Measurements from ENCODE around the gene TRAPPC3. TPM values are rescaled to one million over a fixed set of nuclear protein-coding genes. Genes with fewer than 3 reads are reported as not detected.

TRAPPC3 gene
- total RNA-seq, 4 donors from 2014 or later: 10.6 to 70.6 (median 38.1) TPM

- TF ChIP-seq POLR2A (IDR thresholded peaks at IDR 0.05) (no peak), CTCF (IDR thresholded peaks at IDR 0.05) (no peak)
- no peaks in the 10 kb centered on the region for H3K27me3 ChIP-seq
- no peak overlapping the region for H3K4me3 ChIP-seq
- H3K9me3 ChIP-seq: no peaks in the 10 kb centered on the region
- no peaks in the 10 kb centered on the region for H3K36me3 ChIP-seq
- no peak for DNase-seq
- no peak overlapping the region for H3K27ac ChIP-seq
- H3K4me1 ChIP-seq: peaks cover 0 to 7% of the 10 kb centered on the region in 2 donors
- intact Hi-C loops (cut with DNase I; ENCODE audit: low total_unique reads): no loop called here
Observed at GRCh38 chr1:36172017-36172747, 22.9 kb upstream of the TRAPPC3 start.

GRCh38 chr1:36170643-36171412 is 21.5 kb upstream of the TRAPPC3 start:
- no peak overlapping the region for H3K4me3 ChIP-seq
- H3K4me1 ChIP-seq: peaks cover 0 to 13% of the 10 kb centered on the region in 2 donors
- no peak overlapping the region for H3K27ac ChIP-seq
- no peaks in the 10 kb centered on the region for H3K36me3 ChIP-seq
- DNase-seq: no peak
- intact Hi-C loops (cut with DNase I; ENCODE audit: low total_unique reads): no loop called here
- no peaks in the 10 kb centered on the region for H3K9me3 ChIP-seq
- no peak for TF ChIP-seq POLR2A (IDR thresholded peaks at IDR 0.05)
- TF ChIP-seq CTCF (IDR thresholded peaks at IDR 0.05): no peak
- H3K27me3 ChIP-seq: no peaks in the 10 kb centered on the region

- no peak overlapping the region for H3K4me3 ChIP-seq
Observed at GRCh38 chr1:36168514-36168913, 19.2 kb upstream of the TRAPPC3 start.

GRCh38 chr1:36166938-36167905 is 17.9 kb upstream of the TRAPPC3 start:
- H3K27ac ChIP-seq: no peak overlapping the region

More at GRCh38 chr1:36168514-36168913, 19.2 kb upstream of the TRAPPC3 start:
- peaks cover 0 to 9% of the 10 kb centered on the region in 2 donors for H3K4me1 ChIP-seq
- no peak for TF ChIP-seq POLR2A (IDR thresholded peaks at IDR 0.05)
- no peak for TF ChIP-seq CTCF (IDR thresholded peaks at IDR 0.05)
- DNase-seq: no peak
- no peaks in the 10 kb centered on the region for H3K36me3 ChIP-seq
- no peaks in the 10 kb centered on the region for H3K27me3 ChIP-seq
- intact Hi-C loops (cut with DNase I; ENCODE audit: low total_unique reads): no loop called here
- H3K9me3 ChIP-seq: no peaks in the 10 kb centered on the region
- no peak overlapping the region for H3K27ac ChIP-seq

More at GRCh38 chr1:36166938-36167905, 17.9 kb upstream of the TRAPPC3 start:
- intact Hi-C loops (cut with DNase I; ENCODE audit: low total_unique reads): no loop called here
- no peaks in the 10 kb centered on the region for H3K27me3 ChIP-seq
- no peak overlapping the region for H3K4me3 ChIP-seq
- H3K4me1 ChIP-seq: peaks cover 0 to 15% of the 10 kb centered on the region in 2 donors
- no peaks in the 10 kb centered on the region for H3K9me3 ChIP-seq
- no peak for DNase-seq
- no peak for TF ChIP-seq CTCF (IDR thresholded peaks at IDR 0.05)
- TF ChIP-seq POLR2A (IDR thresholded peaks at IDR 0.05): no peak
- no peaks in the 10 kb centered on the region for H3K36me3 ChIP-seq
